Stimulated activated CD4-positive, alpha-beta T cell treated with anti-CD3 and anti-CD28 coated beads, Interleukin-2, amount 100 ng/mL, for 48 hours (primary cell): ENCODE results near the gene LRMDA.

ENCODE experiments used
- DNase-seq, 2 donors: peaks; one replicate each; pipeline ENCODE4 v3.0.0-alpha.2; 2020

The LRMDA gene

DNA sequence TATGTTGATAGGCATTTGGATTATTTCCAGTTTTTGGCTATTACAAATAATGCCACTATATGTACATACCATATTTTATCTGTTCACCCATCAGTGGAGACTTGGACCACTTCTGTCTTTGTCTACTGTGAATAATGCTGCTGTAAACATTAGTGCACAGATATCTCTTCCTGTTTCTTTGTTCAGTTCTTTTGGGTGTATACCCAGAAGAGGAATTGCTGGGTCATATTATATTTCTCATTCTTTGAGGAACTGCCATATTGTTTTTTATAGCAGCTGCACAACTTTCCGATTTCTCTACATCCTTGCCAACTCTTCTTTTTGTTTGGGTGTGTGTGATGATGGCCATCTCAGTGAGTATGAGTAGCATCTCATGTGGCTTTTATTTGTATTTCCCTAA lies 218.0 kb downstream of the LRMDA start:
- DNase-seq: no peak

DNA sequence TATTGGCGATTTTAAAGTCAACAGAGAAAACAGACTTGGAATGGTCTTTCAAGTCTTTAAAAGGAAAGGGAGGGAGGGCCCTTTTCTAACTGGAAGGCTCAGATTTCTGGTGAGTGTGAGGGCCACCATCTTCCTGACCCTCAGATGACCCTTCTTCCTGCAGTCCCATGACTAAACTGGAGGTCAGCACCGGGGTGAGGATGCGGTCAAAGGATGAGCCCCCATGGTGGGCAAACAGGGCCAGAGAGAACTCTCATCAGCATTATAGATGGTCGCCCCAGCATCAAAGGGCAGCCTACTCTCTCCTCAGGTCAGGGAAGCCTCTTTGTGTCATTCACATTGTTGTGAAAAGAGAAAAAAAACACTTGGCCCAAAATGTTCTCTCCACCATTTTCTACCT lies 219.2 kb downstream of the LRMDA start:
- DNase-seq: no peak

DNA sequence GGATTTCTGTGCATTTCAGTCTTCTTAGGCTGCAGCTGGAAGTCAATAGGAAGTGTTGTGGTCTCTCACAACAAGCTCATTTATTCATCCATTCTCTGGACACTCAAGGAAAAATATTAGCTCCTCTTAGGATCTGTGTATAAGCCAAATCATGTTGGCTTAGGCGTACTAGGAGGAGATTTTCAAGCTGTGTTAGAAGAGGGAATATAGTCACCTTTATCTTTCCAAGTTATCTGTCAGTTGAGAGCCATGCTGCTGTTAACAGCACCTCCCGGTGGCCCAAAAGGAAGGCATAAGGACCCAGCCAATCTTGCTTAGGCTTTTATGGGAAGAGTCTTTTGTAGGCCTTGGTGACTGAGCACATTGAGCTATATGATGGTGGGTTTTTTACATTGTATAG lies 220.0 kb downstream of the LRMDA start:
- no peak for DNase-seq

DNA sequence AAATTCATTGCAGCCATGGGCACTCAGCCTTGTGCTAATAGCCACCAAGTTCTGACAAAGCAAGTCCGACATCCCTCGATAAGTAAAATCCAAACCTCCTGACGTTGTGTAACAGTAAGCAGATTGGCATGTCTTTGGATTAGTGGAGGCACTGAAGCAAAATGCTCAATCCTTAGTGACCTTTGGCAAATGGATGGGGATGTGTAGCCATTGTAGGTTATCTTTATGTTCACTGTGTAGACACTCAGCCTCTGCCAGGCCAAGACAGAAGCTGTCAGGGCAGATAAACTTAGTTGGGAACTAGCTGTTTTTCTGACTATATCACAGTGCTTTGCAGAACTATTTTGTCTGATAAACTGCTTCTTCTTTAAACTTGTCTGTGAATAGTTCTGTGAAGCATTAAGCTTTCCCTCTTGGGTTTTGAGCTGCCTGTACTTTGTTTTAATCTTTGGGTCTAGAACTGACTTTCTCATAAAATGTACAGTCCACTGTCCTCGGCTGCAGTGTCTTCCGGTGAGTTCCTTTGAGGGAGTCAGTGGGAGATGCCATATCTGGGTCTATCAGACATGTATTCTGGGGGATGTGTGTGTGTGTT lies 220.8 kb downstream of the LRMDA start:
- no peak for DNase-seq

DNA sequence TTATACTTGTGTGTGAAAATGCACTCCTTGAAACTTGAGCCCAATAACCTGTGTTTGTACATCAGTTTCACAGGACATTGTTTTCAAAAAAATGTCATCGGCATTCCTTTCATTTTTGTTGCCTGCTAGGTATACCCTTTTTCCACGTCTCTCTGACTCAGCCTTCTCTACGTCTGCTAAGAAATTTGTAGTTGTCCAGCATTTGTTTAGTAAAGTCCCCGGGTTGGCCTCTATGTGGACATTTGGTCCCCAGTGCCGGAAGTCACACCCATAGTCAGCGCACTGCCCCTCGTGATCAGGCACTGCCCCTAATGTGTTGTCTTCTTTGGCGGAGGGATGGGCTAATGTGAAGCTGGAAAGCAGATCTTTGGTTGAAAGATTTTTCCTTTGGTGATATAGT lies 222.3 kb downstream of the LRMDA start:
- DNase-seq: no peak

DNA sequence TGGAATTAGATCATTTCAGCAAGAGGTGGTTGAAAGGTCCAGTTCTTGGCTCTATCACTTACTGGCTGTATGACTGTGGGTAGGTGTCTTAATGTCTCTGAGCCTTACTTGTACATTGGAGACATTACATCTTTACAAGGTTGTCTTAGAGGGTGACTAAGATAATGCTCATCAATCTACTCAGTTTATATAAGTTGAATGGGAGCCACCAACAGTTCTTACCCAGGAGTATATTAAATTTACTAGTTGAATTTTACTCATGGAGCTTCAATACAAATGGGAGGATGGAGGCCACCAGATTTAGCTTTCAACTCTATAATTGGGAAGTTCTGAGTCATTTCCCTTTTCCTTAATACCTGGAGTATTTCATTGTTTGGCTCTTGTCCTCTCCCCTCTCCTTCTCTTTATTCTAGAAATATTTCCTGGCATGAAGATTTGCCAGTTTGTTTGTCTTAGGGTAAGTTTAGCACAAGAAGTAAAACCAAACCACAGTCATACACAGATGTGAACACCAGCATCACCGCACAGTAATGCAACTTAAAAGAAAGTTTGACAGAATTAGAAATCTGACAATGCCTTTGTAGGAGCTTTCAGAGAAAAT lies 222.8 kb downstream of the LRMDA start:
- DNase-seq: no peak

DNA sequence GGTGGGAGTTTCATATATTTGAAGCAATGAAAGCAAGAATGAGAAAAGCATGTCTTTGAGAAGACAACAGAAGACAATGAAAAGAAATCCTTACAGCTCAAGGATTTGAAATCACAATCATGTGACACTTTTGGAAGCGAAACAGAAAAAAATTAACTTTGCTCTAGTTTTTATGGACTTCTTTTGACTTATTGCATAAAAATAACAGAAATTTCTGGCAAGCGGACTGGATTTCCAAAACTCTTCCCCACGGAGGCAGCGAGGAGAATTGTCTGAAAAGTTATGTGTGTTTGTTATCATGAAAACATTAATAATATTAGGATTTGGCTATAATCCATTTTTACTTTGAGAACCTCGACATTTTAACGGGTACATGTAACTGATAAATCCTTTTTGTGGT lies 223.3 kb downstream of the LRMDA start:
- DNase-seq: no peak

DNA sequence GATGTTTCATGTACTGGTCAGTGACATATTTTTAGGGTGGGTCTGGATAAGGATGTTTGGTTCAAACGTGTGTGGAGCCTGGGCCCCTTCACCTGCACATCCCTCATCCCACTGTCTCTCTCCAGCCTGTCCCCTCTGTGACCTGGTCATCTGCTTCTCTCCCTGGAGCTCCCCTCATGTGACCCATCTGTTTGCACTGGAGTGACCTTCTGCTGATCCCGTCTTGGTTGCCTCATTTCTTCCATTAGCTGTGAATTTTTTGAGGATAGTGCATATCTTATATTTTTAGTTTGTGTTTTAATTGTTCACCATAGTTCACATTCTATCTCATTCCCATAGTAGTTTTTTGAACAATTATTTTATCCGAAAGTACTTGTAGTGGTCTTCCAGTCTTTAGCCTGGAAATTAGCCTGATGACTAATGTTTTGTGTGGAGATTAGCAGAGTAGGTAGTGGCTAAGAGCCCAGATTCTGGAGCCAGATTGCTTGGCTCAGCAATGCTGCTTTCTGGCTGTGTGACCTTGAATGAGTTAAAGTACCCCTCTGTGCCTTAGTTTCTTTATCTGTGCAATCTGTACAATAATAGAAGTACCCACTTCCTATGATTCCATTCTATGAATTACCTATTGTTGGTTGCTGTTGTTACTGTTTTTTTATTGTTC lies 224.5 kb downstream of the LRMDA start:
- DNase-seq: no peak

DNA sequence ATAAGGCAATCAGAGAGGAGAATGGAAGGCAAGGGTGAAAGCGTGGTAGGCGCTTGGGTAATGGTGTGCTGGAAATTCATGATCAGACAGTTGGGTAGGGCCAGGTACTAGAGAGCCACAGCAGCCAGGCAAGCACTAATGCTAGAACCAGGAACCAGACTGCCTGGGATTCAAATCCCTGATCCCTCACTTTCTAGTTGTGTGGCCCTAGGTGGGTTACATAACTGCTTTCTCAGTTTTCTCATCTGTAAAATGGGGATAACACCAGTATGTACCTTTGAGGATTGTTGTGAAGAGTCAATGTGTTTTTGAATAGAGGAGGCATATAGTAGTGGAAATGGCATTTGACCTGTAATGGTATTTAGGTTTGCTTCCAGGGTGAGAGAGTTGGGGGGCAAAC lies 225.9 kb downstream of the LRMDA start:
- DNase-seq: no peak

DNA sequence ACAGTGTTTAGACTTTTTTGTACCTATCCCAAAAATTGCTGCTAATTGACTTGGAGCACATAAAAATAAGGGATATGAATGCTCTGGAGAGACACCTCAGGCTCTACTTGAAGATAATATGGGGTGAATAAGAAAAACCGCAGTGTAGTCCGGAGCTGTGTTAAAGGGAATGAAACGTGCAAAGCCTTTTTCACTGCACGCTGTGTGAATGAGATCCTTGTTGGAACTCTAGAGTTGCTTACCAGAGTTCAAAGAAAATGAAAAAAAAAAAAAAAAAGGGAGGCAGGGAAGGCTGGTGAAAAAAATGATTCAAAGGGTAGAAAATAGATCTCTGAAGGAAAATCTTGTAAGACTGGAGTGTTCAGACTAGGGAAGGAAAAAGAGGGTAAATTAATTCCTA lies 226.6 kb downstream of the LRMDA start:
- DNase-seq: no peak

DNA sequence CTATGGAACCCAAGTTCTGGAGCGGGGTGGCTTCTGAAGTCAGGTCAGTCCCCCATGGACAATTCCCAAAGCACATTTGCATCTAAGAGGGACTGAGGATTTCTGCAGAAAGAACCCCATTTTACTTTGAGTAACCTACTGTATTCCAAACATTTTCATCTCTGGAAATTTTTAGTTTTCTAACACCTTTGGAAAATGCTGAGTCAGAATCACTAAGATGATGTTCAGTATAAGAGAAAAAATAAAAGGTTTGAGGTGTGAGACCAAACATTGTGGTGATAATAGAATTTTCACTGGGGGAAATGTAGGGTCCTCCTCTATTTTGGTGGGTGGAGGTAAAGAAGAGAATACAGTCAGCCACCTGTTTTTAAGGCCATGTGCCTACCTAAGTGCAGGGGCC lies 227.1 kb downstream of the LRMDA start:
- DNase-seq: no peak

DNA sequence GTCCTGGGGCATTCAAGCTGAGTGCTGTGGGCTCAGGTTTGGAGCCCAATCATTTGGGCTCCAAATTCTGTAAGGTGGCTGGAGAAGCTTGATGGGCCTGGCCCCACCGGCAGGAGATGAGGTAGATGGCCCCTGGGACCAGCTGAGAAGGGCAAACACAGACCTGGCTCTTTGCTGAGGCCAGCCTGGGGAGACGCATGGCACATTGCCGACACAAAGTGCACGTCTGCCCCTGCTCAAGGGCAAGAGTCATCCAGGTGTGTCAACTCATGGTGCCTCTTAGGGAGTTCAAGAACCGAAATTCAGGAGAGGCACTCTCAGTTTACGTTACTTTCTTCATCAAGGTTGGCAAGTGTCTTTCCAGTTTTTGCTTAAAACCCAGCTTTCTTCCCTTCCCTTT lies 227.5 kb downstream of the LRMDA start:
- DNase-seq: no peak

DNA sequence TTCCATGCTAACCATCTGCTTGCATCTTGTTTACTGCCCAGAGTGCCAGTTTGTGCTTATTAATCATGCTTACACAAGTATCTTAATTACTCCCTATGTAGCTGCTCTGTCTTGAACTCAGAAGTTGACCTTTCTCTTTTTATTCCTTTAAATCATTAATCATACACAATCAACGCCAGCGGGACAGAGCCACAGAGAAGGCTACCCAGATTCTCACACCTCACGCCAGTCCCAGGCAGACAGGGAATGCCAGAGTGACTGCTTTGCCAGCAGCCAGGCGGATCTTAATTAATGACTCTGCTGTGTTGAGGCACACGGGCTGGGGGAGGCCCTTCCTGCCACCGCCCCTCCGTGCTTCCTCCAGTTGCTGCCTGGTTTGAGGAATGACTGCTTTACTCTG lies 229.4 kb downstream of the LRMDA start:
- no peak for DNase-seq

DNA sequence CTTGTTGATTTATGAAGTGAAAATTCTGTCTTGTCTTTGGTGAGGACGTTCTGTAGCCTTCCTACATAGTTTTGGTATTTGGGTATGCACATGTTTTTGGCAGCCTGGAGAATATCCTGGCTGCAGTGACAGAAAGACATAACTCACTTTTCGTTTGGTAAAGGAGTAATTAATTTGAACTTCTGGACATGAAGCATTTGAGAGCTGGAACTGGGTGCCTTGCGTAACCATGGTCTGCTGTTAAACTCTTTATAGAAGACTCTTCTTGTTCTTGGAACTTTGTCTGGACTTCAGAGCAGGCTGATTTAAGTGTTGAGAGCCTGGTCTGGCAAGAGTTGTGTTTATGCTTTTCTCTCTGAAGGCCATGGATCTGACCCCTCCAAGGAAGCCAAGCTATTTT lies 231.3 kb downstream of the LRMDA start:
- DNase-seq: no peak

DNA sequence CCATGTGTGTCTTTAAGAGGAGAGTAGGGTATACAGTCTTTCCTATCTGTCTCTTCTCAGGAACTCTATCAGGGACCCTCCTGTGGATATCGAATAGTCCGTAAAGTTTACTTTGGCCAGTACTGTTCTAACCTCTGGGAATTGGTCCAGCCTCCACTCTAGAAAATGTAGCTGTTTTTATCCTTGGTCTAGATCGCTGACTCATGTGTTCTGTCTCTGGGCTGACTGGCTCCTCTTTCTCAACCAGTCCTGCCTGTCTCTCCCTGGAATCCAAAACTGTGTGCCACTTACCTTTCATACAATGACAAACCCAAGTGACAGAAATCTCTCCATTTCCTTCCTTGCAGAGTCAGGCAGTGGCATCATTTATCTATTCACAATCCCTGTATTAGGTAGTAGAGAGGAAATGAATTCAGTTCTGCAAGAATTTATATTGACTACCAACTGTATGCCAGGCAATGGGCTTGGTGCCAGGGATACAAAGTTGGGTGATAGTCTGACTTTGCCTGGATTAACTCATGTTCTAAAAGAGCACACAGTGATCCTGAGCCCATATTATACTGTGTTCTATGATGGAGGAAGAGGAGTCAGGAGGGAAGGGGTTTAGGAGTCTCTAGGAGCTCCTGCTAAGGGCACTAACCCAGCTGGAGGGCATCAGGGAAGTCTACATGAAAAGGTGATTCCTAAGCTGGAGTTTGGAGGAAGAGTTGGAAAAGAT lies 232.7 kb downstream of the LRMDA start:
- DNase-seq: no peak

DNA sequence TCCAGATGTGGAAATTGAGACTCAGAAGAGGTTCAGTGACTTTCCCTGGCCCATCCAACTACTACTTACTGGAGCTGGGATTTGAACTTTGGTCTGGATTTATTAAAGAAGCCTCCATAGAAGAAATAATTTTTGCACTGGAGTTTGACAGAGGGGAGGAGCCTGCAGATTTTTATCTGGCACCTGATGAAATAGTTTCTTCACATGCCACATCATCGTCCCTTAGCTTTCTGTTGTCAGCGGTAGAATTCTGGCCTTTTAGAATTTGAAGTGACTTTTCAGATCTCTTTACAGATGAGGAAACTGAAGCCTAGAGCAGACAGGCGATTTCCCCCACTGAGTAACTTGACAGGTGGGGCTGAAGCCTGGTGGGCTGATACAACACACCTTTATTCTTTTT lies 233.5 kb downstream of the LRMDA start:
- no peak for DNase-seq

DNA sequence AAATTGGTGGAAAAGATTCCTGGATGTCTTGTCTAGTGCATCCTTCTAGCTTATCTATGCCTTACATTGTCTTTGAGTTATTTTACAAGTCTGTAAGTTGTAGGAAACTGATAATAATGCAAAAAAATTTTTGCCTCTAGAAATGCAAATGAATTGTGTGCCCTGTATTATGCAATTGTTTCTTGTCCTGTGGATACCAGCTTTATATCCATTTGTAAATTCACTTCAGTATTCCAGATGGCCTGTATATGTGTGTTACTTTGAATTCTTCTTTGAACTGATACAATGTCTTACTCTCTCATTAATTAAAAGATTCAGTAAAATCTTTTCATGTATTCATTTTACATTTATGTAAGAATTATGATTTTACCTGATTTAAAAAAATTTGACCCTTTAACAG lies 234.3 kb downstream of the LRMDA start:
- no peak for DNase-seq

DNA sequence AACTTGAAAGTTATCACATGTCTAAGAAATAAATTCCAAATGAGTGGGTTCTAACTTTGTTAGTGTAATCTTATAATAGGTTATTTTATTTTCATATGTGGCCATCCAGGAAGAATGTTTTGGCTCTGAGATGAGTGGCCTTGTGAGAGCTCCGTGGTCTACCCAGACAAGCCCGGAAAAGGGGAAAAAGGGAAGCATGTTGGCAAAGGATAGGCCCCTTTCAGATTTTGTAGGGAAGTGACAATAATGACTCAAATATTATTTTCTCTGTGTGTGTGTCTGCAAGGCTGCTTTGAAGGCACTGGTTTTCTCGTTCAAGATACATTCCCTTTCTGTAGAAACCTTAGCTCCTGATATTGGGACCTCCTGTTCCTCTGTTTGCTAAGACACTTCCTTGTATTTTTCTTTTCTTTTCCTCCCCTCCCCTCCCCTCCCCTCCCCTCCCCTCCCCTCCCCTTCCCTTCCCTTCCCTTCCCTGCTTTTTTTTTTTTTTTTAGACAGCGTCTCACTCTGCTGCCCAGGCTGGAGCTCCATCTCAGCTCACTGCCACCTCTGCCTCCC lies 240.8 kb downstream of the LRMDA start:
- no peak for DNase-seq

DNA sequence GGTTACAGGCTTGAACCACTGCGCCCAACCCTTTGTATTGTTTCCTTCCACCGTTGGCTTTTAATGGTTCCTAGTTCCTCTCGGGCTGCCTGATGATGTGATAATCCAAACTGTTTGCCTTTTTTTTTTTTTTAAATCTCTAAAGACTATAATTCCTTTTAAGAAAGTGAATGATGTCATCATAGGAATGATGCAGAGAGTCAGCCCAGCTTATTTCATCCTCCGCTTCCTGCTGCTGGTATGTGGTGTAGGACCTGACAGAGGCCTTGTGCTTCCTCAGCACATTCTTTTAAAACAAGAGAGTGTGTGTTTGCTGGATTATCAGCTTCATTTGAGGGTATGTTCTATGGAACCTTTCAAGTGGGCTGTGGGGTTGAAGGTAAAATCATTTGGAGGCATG lies 241.4 kb downstream of the LRMDA start:
- no peak for DNase-seq

DNA sequence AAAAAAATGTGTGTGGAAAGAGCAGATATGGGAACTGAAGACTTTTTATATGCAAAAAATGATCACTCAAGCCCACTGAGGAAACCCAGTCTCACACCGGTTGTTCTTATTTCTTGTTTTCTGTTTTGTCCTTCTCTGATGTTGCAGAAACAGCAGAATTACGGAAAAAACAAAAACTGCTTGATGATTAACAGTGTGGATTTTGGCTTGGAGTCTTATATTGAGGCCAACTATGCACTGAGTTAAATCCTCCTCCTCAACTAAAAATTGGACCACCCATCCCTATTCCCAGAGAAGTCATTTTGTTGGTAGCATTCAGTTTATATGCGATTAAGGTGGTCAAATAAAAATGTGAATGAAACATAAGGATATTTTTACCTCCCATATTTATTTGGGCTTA lies 246.1 kb downstream of the LRMDA start:
- no peak for DNase-seq

DNA sequence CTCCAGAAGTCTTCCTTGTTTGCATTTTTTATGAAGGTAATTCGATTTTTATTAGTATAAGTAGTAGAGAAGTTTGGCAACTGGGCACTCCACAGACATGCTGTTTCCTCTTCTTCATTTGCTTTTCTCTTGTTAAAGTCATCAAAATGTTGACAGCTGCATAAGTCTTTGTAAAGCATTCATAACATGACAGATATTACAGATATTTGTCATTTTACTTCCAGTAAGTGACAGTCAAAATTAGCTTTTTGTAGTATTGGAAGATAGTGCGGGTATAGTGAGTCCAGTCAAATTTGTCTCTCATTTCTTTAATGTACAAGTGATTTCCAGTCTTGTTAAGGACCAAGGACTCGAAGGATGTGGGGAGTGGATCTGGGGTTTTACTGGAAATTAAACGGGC lies 247.1 kb downstream of the LRMDA start:
- no peak for DNase-seq

DNA sequence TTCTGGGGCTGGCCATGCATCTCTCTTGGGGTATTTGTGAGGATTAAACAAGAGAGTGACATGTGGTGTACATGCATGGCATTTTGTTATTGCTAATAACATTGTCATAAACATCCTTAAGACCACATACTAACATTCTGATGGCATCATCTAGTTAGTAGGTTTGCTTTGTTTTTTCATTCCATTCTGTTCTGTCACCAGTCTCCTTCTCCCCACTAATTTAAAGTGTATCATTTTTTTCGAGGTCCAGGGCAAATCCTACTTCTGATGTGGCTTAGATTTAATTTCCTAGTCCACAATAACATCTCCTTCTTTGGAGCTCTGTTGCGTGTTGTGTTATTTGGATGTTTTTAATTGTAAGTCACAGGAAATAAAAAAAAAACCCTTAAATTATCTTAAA lies 248.1 kb downstream of the LRMDA start:
- DNase-seq: no peak

DNA sequence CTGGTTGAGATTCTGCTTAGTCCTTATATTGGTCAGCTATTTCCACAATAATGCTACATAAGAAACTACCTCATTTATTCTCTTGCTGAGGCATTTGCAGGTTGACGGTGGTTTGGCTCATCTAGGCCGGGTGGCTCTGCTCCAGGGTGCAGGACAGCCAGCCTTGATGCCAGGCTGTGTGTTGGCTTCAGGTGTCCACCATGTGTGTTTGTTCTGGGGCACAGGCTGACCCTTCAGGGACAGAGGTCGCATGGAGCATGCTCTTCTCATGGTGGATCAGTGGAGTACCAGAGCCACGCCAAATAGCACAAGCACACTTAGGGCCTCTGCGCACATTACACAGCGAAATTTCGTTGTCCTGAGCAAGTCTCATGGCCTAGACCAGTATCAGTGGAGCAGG lies 249.9 kb downstream of the LRMDA start:
- DNase-seq: no peak
